Left cardiac atrium (tissue), 4 donors: ENCODE data around the gene PFKFB3. TPM values are rescaled to one million over a fixed set of nuclear protein-coding genes. Genes with fewer than 3 reads are reported as not detected.
"Not testable (repeated sequence)": the region's sequence is repeated elsewhere in the genome, so short reads cannot be mapped to it uniquely, and the experiment has no call there.

Source experiments
- ATAC-seq, 2 donors: fragments of 200-7000 bp; cut with Tn5 transposase; one replicate each; pipeline ENCODE4 v1.9.1; 2020; ENCODE audit warnings: mild to moderate bottlenecking in 2 of 2, moderate library complexity in 2 of 2
- DNase-seq: peaks from one replicate; pipeline ENCODE4 v3.0.0-alpha.2; 2020
- intact Hi-C, 2 donors: fragments of 100-400 bp; cut with DNase I; formaldehyde crosslinking; loops; one replicate each; pipeline versions ENCODE4 v1.14.1 to v1.15.1; 2022 to 2023
- total RNA-seq, 2 donors: library from RNA; stranded (reverse); fragmentation: NEBNext Ultra II Directional; extraction: Animal tissue kit (Norgen Biotek cat#: 25700); gene quantifications; one replicate each; pipeline ENCODE4 v1.2.1, GENCODE V29; 2021
- donor health status: DM: no; HTN: yes; CAD: no.
- donor health status: DM: no; HTN: yes; CAD: no; lungs with severe emphysema.
- donor health status: DM: yes; HTN: yes; CAD: no.
- donor health status: Dilated cardiomyopathy.

The PFKFB3 gene
- total RNA-seq, 2 donors from 2014 or later = 30.7 to 56.1 TPM

DNA sequence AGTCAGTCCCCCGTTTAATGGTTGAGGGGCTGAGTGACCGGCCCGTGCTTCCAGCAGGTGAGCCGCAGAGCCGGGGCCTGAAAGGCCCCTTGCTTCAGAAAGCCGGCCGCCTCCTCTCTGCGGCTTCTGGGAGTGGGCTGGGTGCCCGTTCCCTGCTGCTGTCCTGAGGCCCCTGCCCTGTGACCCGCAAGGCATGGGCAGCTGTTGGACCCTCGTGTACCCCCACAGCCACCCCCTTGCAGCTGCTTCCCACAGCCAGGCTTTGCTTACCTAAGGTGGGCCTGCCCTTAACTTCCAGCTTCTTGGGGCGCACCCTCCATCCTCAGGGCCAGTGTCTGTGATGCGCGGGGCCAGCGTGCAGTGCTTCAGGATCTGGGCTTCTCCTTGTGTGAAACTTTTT is 26.6 kb downstream of the PFKFB3 start:
- DNase-seq (no peak), ATAC-seq (no peak)
- intact Hi-C loops = no loop called here

DNA sequence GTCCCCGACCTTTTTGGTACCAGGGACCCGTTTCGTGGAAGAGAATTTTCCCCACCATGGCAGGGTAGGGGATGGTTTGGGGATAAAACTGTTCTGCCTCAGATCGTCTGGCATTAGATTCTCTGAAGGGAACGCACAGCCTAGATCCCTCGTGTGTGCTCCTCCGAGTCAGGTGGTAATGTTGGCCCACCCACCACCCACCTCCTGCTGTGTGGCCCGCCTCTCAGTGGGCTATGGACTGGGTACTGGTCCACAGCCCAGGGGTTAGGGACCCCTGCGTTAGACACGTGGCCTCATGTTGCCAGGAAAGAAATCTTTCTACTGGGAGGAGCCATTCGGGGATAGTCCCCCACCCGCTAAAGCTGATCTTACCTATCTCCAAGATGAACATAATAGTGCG is 27.0 kb downstream of the PFKFB3 start:
- intact Hi-C loops = no loop called here
- no peak for ATAC-seq
- no peak for DNase-seq

DNA sequence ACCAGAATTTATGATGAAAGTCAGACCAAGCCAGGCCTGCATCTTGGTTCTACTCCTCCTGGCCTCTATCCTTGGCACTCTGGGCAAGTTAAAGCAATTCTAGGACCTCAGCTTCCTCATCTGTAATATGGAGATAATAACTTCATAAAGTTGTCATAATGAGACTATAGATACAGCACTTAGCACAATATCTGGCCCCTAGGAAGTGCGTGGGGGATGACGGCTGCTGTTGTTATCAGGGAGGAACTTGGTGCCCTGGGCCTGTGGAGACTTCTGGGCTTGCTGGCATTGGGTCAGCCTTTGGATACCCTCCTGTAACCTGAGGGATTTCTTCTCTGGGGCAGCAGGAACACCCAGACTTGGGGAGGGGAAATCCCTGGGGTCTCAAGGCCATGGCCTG is 27.6 kb downstream of the PFKFB3 start:
- intact Hi-C loops = no loop called here
- ATAC-seq (no peak), DNase-seq (no peak)

DNA sequence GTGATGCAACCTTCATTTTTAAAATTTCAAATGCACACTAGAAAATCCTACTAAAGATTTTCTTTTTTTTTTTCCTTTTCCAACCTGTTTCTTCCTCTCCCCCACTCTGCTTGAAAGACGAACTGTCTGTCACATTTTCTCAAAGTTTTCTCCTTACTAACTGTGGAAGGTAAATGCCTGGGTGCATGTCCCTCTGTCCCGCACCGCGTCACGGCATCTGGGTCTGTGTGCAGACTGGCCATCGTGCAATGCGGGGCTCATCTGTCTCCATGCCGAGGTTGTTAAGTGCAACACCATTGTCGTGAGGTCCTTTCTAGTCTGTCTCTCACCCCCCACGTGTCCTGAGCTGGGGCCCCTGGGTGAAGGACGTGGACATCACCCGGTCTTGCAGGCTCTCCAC is 28.4 kb downstream of the PFKFB3 start:
- ATAC-seq (no peak), DNase-seq (no peak)
- intact Hi-C loops = no loop called here

DNA sequence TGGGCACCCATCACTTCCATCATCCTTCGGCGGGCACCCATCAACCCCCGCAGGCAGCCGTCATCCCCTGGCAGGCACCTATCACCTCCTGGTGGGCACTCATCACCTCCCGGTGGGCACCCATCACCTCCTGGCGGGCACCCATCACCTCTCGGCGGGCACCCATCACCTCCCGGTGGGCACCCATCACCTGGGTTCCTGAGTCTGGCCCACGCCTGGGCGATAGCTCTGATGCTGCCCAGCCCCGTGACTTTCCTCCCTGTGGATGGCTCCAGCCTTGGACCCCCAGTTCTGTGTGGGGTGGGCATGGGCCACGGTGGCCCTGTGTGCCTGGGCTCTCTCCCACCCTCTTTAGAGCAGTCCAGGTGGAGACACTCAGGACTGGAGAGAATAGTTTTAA is 29.0 kb downstream of the PFKFB3 start:
- ATAC-seq = no peak
- no peak for DNase-seq
- intact Hi-C loops = no loop called here

DNA sequence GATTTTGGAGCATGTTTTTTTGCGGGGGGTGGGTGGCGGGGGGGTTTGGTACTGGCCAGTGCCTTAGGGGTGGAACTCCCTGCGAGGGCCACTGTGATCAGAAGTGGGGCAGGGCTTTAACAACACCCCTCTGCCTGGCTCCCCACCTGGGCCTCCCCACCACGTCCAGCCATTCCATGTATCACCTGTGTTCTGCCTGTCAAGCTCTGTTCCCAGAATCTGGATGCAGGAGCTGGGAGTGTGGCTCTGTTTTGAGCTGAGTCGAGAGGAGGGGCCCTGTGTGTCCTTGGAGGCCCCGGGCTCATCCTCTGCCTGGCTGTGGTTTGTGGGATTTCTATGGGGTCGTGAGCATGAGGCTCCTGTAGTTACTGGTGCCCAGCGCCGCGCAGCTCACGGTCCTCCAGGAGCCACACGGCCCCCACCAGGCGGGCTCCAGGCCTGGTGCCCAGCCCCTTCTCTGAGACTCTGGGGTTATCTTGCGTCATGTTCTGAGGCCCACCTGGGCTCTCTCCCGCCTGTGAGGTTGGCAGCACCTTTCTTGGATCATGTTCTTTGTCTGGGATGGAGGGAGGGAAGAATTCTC is 29.6 kb downstream of the PFKFB3 start:
- DNase-seq (no peak), ATAC-seq (no peak)
- intact Hi-C loops = no loop called here

DNA sequence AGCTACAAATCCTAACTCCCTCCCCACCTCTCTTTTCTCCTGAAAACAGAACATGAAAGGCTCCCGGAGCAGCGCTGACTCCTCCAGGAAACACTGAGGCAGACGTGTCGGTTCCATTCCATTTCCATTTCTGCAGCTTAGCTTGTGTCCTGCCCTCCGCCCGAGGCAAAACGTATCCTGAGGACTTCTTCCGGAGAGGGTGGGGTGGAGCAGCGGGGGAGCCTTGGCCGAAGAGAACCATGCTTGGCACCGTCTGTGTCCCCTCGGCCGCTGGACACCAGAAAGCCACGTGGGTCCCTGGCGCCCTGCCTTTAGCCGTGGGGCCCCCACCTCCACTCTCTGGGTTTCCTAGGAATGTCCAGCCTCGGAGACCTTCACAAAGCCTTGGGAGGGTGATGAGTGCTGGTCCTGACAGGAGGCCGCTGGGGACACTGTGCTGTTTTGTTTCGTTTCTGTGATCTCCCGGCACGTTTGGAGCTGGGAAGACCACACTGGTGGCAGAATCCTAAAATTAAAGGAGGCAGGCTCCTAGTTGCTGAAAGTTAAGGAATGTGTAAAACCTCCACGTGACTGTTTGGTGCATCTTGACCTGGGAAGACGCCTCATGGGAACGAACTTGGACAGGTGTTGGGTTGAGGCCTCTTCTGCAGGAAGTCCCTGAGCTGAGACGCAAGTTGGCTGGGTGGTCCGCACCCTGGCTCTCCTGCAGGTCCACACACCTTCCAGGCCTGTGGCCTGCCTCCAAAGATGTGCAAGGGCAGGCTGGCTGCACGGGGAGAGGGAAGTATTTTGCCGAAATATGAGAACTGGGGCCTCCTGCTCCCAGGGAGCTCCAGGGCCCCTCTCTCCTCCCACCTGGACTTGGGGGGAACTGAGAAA is 30.4 kb downstream of the PFKFB3 start:
- intact Hi-C loops = no loop called here
- DNase-seq (no peak), ATAC-seq (peak in 1 of 2 donors; percentile 54)

DNA sequence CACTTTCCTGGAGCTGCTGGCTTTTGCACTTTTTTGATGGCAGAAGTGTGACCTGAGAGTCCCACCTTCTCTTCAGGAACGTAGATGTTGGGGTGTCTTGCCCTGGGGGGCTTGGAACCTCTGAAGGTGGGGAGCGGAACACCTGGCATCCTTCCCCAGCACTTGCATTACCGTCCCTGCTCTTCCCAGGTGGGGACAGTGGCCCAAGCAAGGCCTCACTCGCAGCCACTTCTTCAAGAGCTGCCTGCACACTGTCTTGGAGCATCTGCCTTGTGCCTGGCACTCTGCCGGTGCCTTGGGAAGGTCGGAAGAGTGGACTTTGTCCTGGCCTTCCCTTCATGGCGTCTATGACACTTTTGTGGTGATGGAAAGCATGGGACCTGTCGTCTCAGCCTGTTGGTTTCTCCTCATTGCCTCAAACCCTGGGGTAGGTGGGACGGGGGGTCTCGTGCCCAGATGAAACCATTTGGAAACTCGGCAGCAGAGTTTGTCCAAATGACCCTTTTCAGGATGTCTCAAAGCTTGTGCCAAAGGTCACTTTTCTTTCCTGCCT is 31.1 kb downstream of the PFKFB3 start:
- no peak for ATAC-seq
- intact Hi-C loops = no loop called here
- DNase-seq = no peak

DNA sequence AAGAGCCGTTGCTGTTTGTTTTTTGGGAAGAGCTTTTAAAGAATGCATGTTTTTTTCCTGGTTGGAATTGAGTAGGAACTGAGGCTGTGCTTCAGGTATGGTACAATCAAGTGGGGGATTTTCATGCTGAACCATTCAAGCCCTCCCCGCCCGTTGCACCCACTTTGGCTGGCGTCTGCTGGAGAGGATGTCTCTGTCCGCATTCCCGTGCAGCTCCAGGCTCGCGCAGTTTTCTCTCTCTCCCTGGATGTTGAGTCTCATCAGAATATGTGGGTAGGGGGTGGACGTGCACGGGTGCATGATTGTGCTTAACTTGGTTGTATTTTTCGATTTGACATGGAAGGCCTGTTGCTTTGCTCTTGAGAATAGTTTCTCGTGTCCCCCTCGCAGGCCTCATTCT is 31.6 kb downstream of the PFKFB3 start:
- intact Hi-C loops = no loop called here
- DNase-seq (no peak), ATAC-seq (no peak)

DNA sequence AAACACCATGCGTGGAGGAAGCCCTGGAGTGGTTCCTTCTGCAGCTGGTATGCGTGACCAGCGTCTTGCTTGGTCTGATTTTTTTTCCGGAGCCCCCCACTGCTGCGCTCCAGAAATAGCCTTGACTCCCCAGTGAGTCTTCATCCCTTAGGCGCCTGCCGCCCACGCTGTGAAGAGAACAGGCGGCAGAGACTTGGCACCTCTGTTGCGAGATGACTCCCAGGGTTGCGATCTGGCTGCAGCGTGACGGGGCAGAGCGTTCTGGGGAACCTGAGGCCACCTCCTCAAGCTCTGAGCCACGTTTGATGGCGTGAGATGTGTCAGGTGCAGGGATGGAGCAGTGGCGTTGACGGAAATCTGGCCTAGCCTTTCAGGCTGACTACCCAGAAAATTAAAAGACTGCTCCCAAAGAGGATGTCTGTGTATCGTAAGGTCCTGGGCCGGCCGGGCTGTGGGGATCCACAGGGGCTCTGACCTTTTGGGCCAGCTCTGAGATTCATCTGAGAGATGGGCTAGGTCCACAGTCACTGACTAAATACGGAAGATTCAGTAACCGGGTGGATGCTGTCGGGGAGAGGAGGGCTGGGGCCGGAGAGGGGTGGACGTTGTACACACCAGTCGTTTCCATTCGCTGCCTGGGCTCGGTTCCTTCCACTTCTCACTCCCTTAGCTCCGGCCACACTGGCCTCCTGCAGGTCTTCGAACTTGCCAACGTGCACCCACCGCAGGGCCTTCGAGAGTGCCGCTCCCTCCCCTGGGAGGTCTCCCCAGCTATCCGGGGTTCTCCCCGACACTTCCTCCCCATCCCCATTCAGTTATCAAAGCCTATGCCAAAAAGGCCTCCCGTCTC is 33.8 kb downstream of the PFKFB3 start:
- intact Hi-C loops = no loop called here
- ATAC-seq (no peak), DNase-seq (no peak)

DNA sequence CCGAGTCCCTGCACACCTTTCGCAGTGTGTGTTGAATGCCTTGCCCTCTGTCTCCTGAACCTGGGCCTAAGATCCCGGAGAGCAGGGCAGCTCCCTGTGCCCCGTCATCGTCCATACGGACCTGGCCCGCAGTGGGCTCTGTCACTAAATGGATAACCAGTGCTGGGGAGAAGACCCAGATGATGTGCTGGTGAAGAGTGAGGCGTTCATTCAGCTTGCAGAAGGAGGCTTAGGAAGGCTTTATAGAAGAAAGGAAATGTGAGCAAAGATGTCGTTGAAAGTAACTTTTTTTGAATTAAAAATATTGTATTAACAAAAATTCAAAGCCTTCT is 34.4 kb downstream of the PFKFB3 start:
- ATAC-seq = no peak
- intact Hi-C loops = no loop called here
- DNase-seq = no peak

DNA sequence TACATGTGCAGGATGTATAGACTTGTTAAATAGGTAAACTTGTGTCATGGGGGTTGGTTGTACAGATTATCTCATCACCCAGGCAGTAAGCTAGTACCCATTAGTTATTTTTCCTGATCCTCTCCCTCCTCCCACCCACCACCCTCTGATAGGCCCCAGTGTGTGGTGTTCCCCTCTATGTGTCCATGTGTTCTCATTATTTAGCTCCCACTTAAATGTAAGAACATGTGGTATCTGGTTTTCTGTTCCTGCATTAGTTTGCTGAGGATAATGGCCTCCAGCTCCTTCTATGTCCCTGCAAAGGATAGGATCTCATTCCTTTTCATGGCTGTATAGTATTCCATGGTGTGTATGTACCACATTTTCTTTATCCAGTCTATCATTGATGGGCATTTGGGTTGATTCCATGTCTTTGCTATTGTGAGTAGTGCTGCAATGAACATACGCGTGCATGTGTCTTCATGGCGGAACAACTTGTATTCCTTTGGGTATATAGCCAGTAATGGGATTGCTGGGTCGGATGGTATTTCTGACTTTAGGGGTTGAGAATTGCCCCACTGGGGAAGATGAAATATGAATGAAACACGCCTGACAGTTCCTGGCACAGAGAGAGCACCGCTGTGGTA is 36.0 kb downstream of the PFKFB3 start:
- DNase-seq, intact Hi-C loops, ATAC-seq: not testable (repeated sequence)

DNA sequence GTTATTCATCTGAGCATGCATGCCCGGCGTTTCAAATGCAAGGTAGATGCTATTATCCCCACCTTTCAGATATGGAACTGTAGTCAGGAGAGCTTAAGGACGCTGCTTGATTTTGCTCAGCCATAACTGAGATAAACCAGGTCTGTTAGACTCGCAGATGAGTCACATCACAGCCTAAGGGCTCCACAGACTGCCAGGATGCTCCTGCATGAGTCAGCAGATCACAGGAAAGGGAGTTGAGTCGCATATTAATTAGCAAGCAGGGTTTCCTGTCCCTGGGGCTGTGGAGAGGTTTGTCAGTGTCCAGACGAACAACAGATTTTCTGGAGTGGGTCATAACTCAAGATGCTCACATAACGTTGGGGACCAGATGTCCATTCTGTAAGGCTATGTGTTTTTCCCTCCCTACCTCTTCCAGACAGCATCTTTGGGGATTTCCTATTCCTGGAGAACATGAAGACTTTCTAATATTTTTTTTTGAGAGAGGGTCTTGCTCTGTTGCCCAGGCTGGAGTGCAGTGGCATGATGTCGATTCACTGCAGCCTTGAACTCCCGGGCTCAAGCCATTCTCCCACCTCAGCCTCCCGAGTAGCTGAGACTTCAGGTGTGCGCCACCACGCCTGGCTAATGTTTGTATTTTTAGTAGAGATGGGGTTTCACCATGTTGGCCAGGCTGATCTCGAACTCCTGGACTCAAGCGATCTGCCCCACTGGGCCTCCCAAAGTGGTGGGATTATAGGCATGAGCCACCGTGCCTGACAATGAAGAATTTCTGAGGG is 36.7 kb downstream of the PFKFB3 start:
- ATAC-seq (peak; percentile 62 to 97), DNase-seq (no peak)
- intact Hi-C loops = no loop called here

DNA sequence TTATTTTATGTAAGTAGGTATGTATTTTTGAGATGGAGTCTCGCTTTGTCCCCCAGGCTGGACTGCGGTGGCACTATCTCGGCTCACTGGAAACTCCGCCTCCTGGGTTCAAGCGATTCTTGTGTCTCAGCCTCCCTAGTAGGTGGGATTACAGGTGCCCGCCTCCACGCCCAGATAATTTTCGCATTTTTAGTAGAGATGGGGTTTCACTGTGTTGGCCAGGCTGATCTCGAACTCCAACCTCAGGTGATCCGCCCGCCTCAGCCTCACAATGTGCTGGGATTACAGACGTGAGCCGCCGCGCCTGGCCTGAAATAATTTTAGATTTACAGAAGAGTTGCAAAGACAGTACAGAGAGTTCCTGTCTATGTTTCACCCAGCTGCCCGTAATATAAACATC is 37.5 kb downstream of the PFKFB3 start:
- DNase-seq (no peak), ATAC-seq (no peak)
- intact Hi-C loops = no loop called here

DNA sequence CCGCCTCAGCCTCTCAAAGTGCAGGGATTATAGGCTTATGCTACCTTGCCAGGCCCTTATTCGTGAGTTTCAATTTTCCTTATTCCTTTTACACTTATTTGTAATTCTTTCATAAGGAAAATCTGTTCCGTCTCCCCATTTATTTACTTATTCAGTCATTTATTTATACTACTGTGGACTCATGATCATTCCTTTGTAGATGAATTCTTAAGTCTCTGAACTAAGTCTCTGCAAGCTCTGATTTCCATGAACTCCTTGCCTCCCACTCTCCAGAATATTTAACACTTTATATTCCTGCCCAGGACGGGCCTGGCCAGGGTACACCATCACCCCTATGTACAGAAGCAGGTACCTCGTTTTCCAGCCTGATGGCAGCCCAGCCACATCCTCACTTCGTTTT is 39.4 kb downstream of the PFKFB3 start:
- ATAC-seq (no peak), DNase-seq (no peak)
- intact Hi-C loops = no loop called here

DNA sequence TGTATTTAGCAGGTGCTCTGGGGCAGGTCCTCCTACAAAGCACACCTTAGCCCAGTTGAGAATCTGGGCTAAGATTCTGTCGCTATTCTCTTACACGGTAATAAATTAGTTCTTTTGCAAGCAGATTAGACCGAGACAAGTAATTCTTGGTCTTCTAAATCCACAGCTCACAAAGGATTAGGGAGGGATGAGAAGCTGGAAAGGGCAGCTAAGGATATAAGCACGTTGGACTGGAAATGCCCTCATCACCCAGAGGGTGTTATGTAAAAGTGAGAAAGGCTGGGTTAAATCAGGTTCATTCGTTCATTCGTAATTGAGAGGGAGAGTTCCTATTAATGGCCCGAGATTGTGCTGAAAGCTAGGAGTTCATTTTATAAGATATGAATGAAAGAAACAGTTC is 41.8 kb downstream of the PFKFB3 start:
- ATAC-seq (no peak), DNase-seq (no peak)
- intact Hi-C loops = no loop called here

DNA sequence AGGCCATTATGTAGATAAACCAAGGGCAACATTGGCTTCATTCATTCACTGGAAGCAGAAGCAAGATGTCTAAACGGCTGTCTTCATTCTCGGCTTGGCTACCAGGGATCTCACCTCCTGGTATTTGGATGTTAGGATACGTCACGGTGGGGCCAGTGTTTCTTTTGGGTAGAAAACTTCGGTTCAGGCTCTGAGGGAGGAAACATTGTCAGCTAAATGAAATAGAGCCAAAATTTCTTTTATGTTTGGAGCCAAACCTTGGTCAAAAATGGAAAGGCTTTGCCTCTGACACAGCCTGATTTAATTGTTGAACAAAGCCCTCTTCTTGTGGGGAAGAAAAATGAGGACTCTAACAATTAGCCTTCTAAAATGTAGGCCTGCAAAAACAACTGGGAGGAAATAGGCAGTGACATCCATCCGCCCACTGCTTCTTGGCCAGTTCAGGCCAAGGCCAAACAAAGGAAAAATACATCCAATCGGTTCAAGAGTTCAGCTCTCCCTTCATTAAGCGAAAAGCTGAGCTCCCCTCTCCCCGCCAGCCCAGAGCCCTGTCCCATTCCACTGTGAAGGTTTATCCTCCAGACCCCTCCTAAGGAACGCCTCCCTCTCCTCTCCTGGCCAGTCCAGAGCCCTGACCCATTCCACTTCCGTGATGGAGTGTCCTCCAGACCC is 44.4 kb downstream of the PFKFB3 start:
- DNase-seq (no peak), ATAC-seq (peak; percentile 36 to 87)
- intact Hi-C loops = no loop called here

DNA sequence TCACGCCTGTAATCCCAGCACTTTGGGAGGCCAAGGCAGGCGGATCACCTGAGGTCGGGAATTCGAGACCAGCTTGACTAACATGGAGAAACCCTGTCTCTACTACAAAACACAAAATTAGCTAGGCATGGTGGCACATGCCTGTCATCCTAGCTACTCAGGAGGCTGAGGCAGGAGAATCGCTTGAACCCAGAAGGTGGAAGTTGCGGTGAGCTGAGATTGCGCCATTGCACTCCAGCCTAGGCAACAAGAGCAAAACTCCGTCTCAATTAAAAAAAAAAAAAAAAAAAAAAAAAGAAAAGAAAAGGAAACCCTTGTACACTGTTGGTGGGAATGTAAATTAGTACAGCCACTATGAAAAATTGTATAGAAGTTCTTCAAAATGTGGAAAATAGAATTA is 46.2 kb downstream of the PFKFB3 start:
- not testable (repeated sequence) for DNase-seq, ATAC-seq

More for the DNA sequence above, 46.2 kb downstream of the PFKFB3 start:
- intact Hi-C loops = not testable (repeated sequence)
